Kidney (tissue), 14 donors: Measurements from ENCODE around the gene TMEM120B. TPM values are rescaled to one million over a fixed set of nuclear protein-coding genes. Genes with fewer than 3 reads are reported as not detected.

Experiments
- DNase-seq, 5 donors: peaks; one replicate each; pipeline ENCODE4 v3.0.0-alpha.2; 2013 to 2020
- FAIRE-seq: peaks from 2 replicates; lab custom pipeline; 2012; peaks lifted over from hg19 to GRCh38; lab: Jason Lieb, UNC
- H3K27ac ChIP-seq, 2 donors: one replicate each; pipeline ENCODE4 v1.7.0; 2013; ENCODE audit warnings: low read depth in 2 of 2, low read length in 2 of 2, inconsistent platforms in 1 of 2
- H3K27me3 ChIP-seq: one replicate; pipeline ENCODE4 v1.7.1; 2013; ENCODE audit warnings: low read length, inconsistent platforms; ENCODE audit not compliant: control insufficient read depth, insufficient read depth
- H3K36me3 ChIP-seq, 3 donors: one replicate each; pipeline versions ENCODE4 v1.7.0 to v1.7.1; 2013; ENCODE audit warnings: low read length in 3 of 3, control low read depth in 1 of 3, inconsistent platforms in 1 of 3; ENCODE audit not compliant: insufficient read depth in 3 of 3, control insufficient read depth in 2 of 3
- H3K4me1 ChIP-seq, 3 donors: one replicate each; pipeline versions ENCODE4 v1.7.0 to v1.7.1; 2013; ENCODE audit warnings: low read length in 3 of 3, inconsistent platforms in 1 of 3, low read depth in 1 of 3; ENCODE audit not compliant: control insufficient read depth in 2 of 3, insufficient read depth in 2 of 3
- H3K4me3 ChIP-seq, 3 donors: one replicate each; pipeline versions ENCODE4 v1.7.0 to v1.8.1; 2013; ENCODE audit warnings: low read length in 3 of 3, control low read depth in 1 of 3, inconsistent platforms in 1 of 3
- H3K9ac ChIP-seq, 3 donors: one replicate each; pipeline versions ENCODE4 v1.7.0 to v1.7.1; 2013; ENCODE audit warnings: low read length in 3 of 3, control low read depth in 1 of 3, inconsistent platforms in 1 of 3
- H3K9me3 ChIP-seq, 3 donors: one replicate each; pipeline versions ENCODE4 v1.7.0 to v1.7.1; 2013; ENCODE audit warnings: low read length in 3 of 3, control low read depth in 1 of 3, inconsistent platforms in 1 of 3; ENCODE audit not compliant: control insufficient read depth in 2 of 3, insufficient read depth in 1 of 3
- CTCF ChIP-seq: IDR thresholded peaks from 3 replicates; pipeline ENCODE4 v1.5.1; 2012; ENCODE audit warnings: mild to moderate bottlenecking, moderate library complexity, borderline replicate concordance; ENCODE audit not compliant: insufficient read depth; ENCODE audit errors: extremely low read depth
- intact Hi-C: fragments of 100-400 bp; cut with DNase I; formaldehyde crosslinking; loops from one replicate; pipeline ENCODE4 v1.11.1; 2022
- polyA plus RNA-seq: library from polyadenylated mRNA; stranded (reverse); fragments of 350-450 nt; fragmentation: Illumina TruSeq; extraction: RNeasy Lipid Tissue Mini Kit (QIAGEN cat#74804); gene quantifications from one replicate; pipeline ENCODE4 v1.2.3, GENCODE V29; 2014; ENCODE audit warnings: low read depth, low replicate concordance; ENCODE audit not compliant: insufficient read depth
- total RNA-seq: library from RNA; stranded (reverse); fragmentation: NEBNext Ultra II Directional; extraction: Animal tissue kit (Norgen Biotek cat#: 25700); gene quantifications from one replicate; pipeline ENCODE4 v1.2.1, GENCODE V29; 2021
- donor health status: control.
- donor health status: control.
- donor health status: control.
- donor health status: control.
- donor health status: control.
- donor health status: DM: yes; HTN: yes; CAD: no.
- donor health status: Normal renal cell carcinoma (clear cell type).

The TMEM120B gene
- total and polyA plus RNA-seq, 2 donors from 2014 or later: 9.0 to 14.2 TPM

DNA sequence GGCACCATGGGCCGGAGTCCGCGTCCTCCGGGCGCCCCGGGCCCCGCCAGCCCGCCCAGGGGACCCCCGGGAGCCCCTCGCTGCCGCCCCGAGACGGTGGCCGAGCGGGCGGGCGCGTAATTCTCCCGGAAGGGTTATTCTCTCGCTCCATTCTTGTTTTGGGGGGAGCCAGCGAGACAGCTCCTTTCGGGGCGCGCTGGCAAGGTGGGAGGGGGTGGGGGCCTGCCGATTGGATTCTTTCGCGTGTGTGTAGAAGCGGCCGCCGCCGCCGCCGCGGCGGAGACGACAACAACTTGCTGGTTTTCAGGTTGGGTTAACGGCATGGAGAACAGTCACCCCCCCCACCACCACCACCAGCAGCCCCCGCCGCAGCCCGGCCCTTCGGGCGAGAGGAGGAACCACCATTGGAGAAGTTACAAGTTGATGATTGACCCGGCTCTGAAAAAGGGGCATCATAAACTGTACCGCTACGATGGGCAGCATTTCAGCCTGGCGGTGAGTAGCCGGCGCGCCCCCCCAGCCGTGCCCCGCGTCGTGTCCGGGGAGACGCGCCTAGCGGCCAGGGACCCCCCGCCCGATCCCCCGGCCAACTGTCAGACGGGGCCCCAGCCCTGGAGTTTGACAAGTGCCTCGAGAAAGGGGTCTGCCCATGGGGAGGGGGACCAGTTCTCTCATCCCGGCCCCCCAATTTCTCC lies 92.0 kb downstream of the TMEM120B start:
- H3K9ac ChIP-seq: peak overlapping the region in 2 of 3 donors; percentile 48 to 65
- intact Hi-C loops: no loop called here
- TF ChIP-seq CTCF: no peak
- peaks cover 0 to 18% (median 0%) of the 10 kb centered on the region in 3 donors for H3K4me1 ChIP-seq
- H3K27ac ChIP-seq: peak overlapping the region; percentile 80 to 93
- FAIRE-seq (no peak), DNase-seq (peak; percentile 81 to 90 (median 86))
- no peaks in the 10 kb centered on the region for H3K9me3 ChIP-seq
- no peaks in the 10 kb centered on the region for H3K27me3 ChIP-seq
- H3K4me3 ChIP-seq: peak overlapping the region in 2 of 3 donors; percentile 50 to 71
- H3K36me3 ChIP-seq: peaks cover 0 to 21% (median 4%) of the 10 kb centered on the region in 3 donors

DNA sequence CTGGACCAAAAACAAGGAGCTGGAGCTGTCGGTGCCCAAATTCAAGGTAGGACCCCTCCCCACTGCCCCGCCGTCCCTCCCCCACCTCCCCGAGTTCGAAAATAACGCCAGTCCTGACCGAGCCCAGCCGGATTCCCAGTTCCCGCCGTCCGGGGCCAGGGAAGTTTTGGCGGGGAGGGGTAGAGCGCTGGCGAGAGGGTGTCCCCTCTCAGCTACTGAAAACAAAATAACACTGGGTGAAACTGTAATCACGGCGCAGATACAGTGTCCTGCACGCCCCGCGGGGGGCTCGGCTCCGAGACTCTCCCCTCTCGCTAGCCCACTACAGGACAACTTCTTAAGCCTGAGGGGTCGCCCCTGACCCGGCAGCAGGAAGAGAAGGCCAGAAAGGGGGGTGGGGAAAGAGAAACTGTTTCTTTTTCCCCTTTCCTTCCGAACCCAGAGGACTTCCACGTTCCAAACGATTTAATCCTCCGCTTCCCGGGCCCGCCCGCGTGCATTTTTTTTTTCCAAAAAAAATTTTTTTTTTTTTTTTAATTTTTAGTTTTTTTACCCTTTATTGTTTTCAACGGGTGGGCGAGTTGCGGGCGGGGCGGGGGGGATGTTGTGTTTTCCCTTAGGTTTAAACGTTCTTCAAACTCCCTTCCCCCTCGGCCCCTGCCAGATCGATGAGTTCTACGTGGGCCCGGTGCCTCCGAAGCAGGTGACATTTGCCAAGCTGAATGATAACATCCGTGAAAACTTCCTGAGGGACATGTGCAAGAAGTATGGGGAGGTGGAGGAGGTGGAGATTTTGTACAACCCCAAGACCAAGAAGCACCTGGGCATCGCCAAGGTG lies 92.8 kb downstream of the TMEM120B start:
- no peak for TF ChIP-seq CTCF
- no peak for FAIRE-seq
- peak; percentile 29 to 80 (median 70) for DNase-seq
- intact Hi-C loops: no loop called here
- Histone ChIP-seq H3K27me3 (no peaks in the 10 kb centered on the region), H3K4me1 (peaks cover 0 to 18% (median 0%) of the 10 kb centered on the region in 3 donors), H3K9me3 (no peaks in the 10 kb centered on the region), H3K27ac (peak overlapping the region; percentile 80 to 93), H3K4me3 (peak overlapping the region; percentile 46 to 71 (median 59)), H3K9ac (peak overlapping the region in 2 of 3 donors; percentile 20 to 65), H3K36me3 (peaks cover 0 to 23% (median 5%) of the 10 kb centered on the region in 3 donors)

DNA sequence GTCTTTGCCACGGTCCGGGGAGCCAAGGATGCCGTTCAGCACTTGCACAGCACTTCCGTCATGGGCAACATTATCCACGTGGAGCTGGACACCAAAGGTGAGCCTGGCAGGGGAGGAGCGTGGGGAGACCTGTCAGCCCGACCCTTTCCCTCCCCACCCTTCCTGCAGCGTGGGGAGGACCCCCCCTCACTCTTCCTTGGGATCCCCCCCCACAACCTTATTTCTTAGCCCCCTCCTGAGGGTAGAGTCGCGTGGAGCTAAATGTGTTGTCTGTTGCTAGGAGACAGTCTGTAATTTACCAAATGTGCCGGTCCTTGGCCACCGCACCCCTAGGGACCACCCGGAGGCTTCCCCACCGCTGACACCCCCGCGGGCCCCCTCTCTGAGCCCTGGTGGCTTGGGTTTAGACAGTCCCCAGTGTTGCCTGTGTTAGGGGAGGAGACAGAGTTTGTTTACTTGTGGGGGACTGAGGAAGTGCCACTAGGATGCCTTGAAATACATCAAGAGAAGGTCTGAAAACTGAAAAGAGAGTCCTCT lies 93.5 kb downstream of the TMEM120B start:
- no peak for TF ChIP-seq CTCF
- intact Hi-C loops: no loop called here
- peaks cover 0 to 23% (median 4%) of the 10 kb centered on the region in 3 donors for H3K4me1 ChIP-seq
- H3K4me3 ChIP-seq: peak overlapping the region; percentile 41 to 64 (median 50)
- DNase-seq (peak in 2 of 5 donors; percentile 69 to 75), FAIRE-seq (no peak)
- peak overlapping the region in 2 of 3 donors; percentile 44 to 80 for H3K9ac ChIP-seq
- H3K36me3 ChIP-seq: peaks cover 0 to 30% (median 9%) of the 10 kb centered on the region in 3 donors
- no peaks in the 10 kb centered on the region for H3K9me3 ChIP-seq
- H3K27me3 ChIP-seq: no peaks in the 10 kb centered on the region
- peak overlapping the region in 1 of 2 donors; percentile 55 for H3K27ac ChIP-seq
